HEK293T (cell line): ENCODE data around the gene B4GALT2.

Experiments
- ARNT ChIP-seq: fragments of 450-650 bp; IDR thresholded peaks from 2 replicates; pipeline ENCODE4 v1.6.1; 2017; ENCODE audit warnings: mild to moderate bottlenecking
- BHLHE40 ChIP-seq: fragments of 450-650 bp; IDR thresholded peaks from 2 replicates; pipeline ENCODE4 v1.6.1; 2016; ENCODE audit warnings: mild to moderate bottlenecking, moderate library complexity, borderline replicate concordance
- CTBP1 ChIP-seq: fragments of 450-650 bp; IDR thresholded peaks from 2 replicates; pipeline ENCODE4 v1.6.1; 2016; ENCODE audit warnings: borderline replicate concordance
- FOXK2 ChIP-seq: fragments of 450-650 bp; IDR thresholded peaks from 2 replicates; pipeline ENCODE4 v1.6.1; 2016; ENCODE audit warnings: mild to moderate bottlenecking
- FOXM1 ChIP-seq: fragments of 450-650 bp; IDR thresholded peaks from 2 replicates; pipeline ENCODE4 v1.6.1; 2017; ENCODE audit warnings: mild to moderate bottlenecking, borderline replicate concordance
- HDGF ChIP-seq: fragments of 450-650 bp; IDR thresholded peaks from 2 replicates; pipeline ENCODE4 v1.6.1; 2017; ENCODE audit warnings: antibody characterized with exemption, borderline replicate concordance
- L3MBTL2 ChIP-seq: fragments of 450-650 bp; conservative IDR thresholded peaks from 2 replicates; pipeline ENCODE4 v1.6.1; 2016; ENCODE audit warnings: mild to moderate bottlenecking
- NFRKB ChIP-seq: fragments of 450-650 bp; IDR thresholded peaks from 2 replicates; pipeline ENCODE4 v1.6.1; 2016; ENCODE audit warnings: mild to moderate bottlenecking, moderate library complexity
- SP1 ChIP-seq: fragments of 450-650 bp; IDR thresholded peaks from 2 replicates; pipeline ENCODE4 v1.6.1; 2017
- SUZ12 ChIP-seq: fragments of 450-650 bp; IDR thresholded peaks from 2 replicates; pipeline ENCODE4 v1.6.1; 2016; ENCODE audit warnings: mild to moderate bottlenecking
- ZNF384 ChIP-seq: fragments of 450-650 bp; IDR thresholded peaks from 2 replicates; pipeline ENCODE4 v1.6.1; 2016

GRCh38 chr1:44008259-44008658 lies 29.2 kb downstream of the B4GALT2 start:
- TF ChIP-seq FOXM1: no peak
- no peak for TF ChIP-seq HDGF
- TF ChIP-seq SP1: no peak
- no peak for TF ChIP-seq SUZ12
- TF ChIP-seq ZNF384: no peak
- no peak for TF ChIP-seq FOXK2
- TF ChIP-seq CTBP1: no peak
- TF ChIP-seq ARNT: no peak
- no peak for TF ChIP-seq NFRKB
- no peak for TF ChIP-seq BHLHE40
- no peak for TF ChIP-seq L3MBTL2
